Measurements from ENCODE around the gene CENPM. TPM values are rescaled to one million over a fixed set of nuclear protein-coding genes. Genes with fewer than 3 reads are reported as not detected.

The CENPM gene
- total and polyA plus RNA-seq, 8 donors, result 0.14 to 1.7 (median 0.62) TPM

DNA sequence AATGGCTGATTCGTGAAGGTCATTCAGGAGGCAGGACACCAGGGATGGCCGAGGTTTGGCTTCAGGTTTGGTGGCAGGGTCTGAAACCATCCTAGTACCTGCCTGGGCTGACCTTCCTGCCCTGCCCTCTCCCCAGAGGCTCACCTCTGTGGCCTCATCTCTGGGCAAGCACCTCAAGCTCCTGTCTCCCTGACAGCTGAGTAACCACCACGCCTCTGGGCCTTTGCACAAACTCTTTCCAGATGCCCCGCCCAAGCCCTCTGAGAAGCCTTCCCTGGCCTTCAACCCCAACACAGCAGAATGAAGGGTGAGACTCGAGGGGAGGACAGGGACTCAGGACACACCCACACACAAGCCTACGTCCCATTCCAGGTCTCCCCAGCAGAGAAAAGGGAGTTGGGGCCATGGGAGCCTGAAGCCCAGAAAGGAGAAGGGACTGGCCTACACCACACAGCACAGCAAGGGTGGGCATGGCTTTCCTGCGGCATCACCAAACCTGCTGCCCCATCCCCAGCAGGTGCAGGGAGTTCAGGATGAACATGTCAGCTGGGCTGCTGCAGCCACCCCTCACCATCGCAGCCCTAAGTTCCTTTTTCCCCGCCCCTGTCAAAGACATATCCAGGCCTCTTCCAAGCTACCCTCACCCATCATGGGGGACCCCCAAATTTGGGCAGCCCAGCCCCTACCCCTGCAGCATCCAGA, 34.5 kb downstream of the CENPM start:
- FAIRE-seq (no peak), ATAC-seq (no peak), DNase-seq (no peak)
- Histone ChIP-seq H3K27me3 (peaks cover 0 to 23% (median 12%) of the 10 kb centered on the region in 4 donors), H3K36me3 (no peaks in the 10 kb centered on the region), H3K4me3 (no peak overlapping the region), H3K4me1 (peaks cover 8 to 18% (median 12%) of the 10 kb centered on the region in 3 donors), H3K27ac (no peak overlapping the region), H3K9me3 (no peaks in the 10 kb centered on the region)
- intact Hi-C loops (cut with DNase I), result no loop called here
- 81 to 87% methylated on average over 9 of the region's 9 CpGs for WGBS, 2 donors
- TF ChIP-seq, protein P1, sequence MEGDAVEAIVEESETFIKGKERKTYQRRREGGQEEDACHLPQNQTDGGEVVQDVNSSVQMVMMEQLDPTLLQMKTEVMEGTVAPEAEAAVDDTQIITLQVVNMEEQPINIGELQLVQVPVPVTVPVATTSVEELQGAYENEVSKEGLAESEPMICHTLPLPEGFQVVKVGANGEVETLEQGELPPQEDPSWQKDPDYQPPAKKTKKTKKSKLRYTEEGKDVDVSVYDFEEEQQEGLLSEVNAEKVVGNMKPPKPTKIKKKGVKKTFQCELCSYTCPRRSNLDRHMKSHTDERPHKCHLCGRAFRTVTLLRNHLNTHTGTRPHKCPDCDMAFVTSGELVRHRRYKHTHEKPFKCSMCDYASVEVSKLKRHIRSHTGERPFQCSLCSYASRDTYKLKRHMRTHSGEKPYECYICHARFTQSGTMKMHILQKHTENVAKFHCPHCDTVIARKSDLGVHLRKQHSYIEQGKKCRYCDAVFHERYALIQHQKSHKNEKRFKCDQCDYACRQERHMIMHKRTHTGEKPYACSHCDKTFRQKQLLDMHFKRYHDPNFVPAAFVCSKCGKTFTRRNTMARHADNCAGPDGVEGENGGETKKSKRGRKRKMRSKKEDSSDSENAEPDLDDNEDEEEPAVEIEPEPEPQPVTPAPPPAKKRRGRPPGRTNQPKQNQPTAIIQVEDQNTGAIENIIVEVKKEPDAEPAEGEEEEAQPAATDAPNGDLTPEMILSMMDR (IDR thresholded peaks at IDR 0.05), result no peak

DNA sequence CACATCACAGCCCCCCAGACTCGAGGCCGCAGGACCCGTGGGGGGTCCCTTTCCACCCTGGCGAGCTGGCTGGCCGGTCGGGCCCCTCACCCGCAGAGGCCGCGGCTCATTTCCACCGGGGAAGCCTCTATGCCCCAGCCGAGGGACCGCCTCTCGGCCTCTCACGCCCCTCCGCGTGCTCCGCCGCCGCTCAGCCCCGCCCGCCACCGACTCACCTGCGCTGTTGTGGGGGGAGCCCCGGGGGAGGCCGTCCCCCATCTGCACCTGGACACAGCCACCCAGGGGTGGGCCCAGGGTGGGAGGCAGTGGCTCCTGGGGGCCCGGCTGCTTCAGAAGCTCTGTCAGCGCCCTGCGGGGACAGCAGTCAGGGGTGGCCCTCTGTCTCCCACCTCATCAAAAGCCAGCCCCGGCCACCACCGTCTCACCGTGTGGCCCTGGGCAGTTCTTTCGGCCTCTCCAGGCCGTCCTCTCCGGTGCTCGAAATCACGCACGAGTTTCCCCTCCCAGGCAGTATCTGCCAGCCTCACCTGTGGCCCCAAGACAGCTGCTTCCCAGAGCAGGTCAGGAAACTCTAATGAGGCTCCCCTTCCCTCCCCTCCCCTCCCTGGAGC, 35.8 kb downstream of the CENPM start:
- Histone ChIP-seq H3K27me3 (peaks cover 0 to 23% (median 12%) of the 10 kb centered on the region in 4 donors), H3K4me1 (peaks cover 8 to 18% (median 12%) of the 10 kb centered on the region in 3 donors), H3K36me3 (no peaks in the 10 kb centered on the region), H3K4me3 (peak overlapping the region in 2 of 4 donors; percentile 11 to 32), H3K9me3 (no peaks in the 10 kb centered on the region), H3K27ac (no peak overlapping the region)
- intact Hi-C loops (cut with DNase I), result no loop called here
- 11 to 13% methylated on average over 22 to 37 of the region's 37 CpGs for WGBS, 2 donors
- no peak for FAIRE-seq
- TF ChIP-seq, protein P1 (IDR thresholded peaks at IDR 0.05), result no peak
- DNase-seq, result peak in 1 of 6 donors; percentile 73
- peak in 1 of 4 donors; percentile 2 for ATAC-seq

DNA sequence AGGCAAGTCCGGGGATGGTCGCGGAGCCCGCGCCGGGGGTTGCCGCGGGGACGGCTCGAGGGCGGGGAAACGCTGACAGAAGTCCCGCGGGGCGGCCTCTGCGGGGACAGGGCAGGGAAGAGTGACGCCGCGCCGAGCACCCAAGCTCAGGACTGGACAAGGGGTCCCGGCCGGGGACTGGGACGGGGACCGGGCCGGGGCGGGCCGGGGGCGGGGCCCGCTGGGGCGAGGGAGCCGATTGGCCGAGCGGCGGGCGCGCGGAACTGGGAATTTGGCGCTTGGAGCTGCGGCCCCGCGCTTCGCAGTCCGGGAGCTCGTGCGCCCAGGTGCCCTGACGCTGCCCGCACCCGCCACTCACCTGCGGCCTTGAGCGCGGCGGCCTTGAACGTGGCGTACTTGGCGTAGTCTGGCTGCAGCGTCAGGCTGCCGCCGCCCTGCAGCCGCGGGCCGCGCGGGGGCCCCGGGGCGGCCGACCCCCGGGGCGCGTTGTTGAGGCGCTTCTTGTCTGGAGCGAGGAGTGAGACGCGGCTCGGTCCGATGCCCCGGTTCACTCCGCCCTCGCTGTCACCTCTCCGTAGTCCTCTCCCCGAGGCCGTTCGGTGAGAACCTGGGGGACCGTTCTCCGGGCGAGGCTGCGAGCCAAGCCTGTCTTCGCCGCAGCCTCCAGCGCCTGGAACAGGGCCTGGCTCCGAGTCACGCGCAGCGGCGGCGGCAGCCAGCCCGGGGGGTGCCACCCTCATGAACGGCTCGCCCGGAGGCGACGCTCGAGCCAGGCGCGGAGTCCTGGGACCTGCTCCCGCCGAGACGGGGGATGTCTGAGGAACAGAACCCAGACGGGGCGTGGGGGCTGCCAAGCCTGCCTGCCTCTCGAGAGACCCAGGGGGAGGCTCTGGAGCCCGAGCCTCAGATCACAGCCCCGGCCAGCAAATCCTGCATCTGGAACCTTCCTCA, 36.6 kb downstream of the CENPM start:
- DNase-seq (peak in 3 of 6 donors; percentile 28 to 80 (median 51)), FAIRE-seq (no peak), ATAC-seq (peak; percentile 23 to 65 (median 48))
- WGBS, 2 donors, result 1 to 2% methylated on average over 68 to 112 of the region's 112 CpGs
- H3K27ac ChIP-seq, result no peak overlapping the region
- H3K36me3 ChIP-seq, result peaks cover 0 to 4% (median 0%) of the 10 kb centered on the region in 3 donors
- TF ChIP-seq, protein P1 (IDR thresholded peaks at IDR 0.05), result no peak
- peak overlapping the region in 2 of 4 donors; percentile 11 to 32 for H3K4me3 ChIP-seq
- peaks cover 8 to 17% (median 12%) of the 10 kb centered on the region in 3 donors for H3K4me1 ChIP-seq
- intact Hi-C loops (cut with DNase I), result no loop called here
- no peaks in the 10 kb centered on the region for H3K9me3 ChIP-seq
- peaks cover 0 to 19% (median 8%) of the 10 kb centered on the region in 4 donors for H3K27me3 ChIP-seq

DNA sequence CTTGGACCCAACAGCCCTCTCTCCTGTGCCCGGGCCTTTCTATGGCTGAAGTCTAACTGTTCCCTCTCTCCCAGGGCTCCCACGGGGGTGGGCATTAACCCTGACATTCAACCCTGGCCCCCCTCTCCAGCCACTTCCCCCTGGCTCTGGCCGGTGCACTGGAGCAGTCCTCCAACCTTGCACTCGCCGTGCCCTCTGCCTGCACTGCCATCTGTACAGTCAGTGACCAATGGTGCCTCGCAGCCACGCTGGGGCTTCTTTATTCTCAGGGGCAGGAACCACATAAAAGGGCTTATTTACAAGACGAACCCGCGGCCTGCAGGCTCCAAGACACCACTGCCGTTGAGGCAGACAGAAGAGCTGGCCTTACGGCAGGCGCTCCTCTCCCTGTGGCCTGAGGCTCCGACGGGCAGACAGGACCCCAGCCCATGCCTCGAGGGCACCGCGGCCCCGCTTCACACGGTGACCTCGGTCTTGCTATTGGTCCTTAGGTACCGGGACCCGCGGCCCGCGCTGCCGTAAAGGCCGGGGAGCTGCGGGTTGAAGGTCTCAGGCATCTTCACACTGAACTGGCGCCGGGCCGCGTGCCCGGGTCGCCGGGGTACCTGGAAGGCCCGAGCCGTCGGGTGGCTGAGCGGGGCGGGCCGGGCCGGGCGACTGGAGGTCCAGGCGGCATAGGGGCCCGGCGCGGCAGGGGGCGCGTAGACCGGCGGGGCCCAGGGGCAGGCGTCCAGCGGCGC, 37.5 kb downstream of the CENPM start:
- peaks cover 8 to 14% (median 12%) of the 10 kb centered on the region in 3 donors for H3K4me1 ChIP-seq
- peaks cover 3 to 13% (median 5%) of the 10 kb centered on the region in 3 donors for H3K36me3 ChIP-seq
- no peak overlapping the region for H3K27ac ChIP-seq
- FAIRE-seq (no peak), DNase-seq (peak in 1 of 6 donors; percentile 76), ATAC-seq (no peak)
- 25 to 26% methylated on average over 52 to 55 of the region's 55 CpGs for WGBS, 2 donors
- peak overlapping the region in 1 of 4 donors; percentile 32 for H3K4me3 ChIP-seq
- TF ChIP-seq, protein P1 (IDR thresholded peaks at IDR 0.05), result no peak
- H3K27me3 ChIP-seq, result peaks cover 0 to 15% (median 7%) of the 10 kb centered on the region in 4 donors
- no peaks in the 10 kb centered on the region for H3K9me3 ChIP-seq
- intact Hi-C loops (cut with DNase I), result no loop called here
